Astrocyte (in vitro differentiated cells and primary cell): ENCODE measurements around the gene SLC35G3. TPM values are rescaled to one million over a fixed set of nuclear protein-coding genes. Genes with fewer than 3 reads are reported as not detected.

Experiments used
- DNase-seq: peaks from one replicate; pipeline ENCODE4 v3.0.0-alpha.2; 2010; ENCODE audit warnings: low read depth
- FAIRE-seq: peaks from 2 replicates; lab custom pipeline; 2011; peaks lifted over from hg19 to GRCh38; lab: Jason Lieb, UNC
- H2AFZ ChIP-seq: 2 replicates; pipeline ENCODE4 v1.6.0; 2012; ENCODE audit warnings: low read depth, low read length, inconsistent platforms
- H3K27ac ChIP-seq: 2 replicates; pipeline ENCODE4 v1.5.1; 2011; ENCODE audit warnings: low read depth, low read length, inconsistent platforms
- H3K27me3 ChIP-seq: 2 replicates; pipeline ENCODE4 v1.6.0; 2011; ENCODE audit warnings: low read length, inconsistent platforms; ENCODE audit not compliant: insufficient read depth
- H3K36me3 ChIP-seq: 2 replicates; pipeline ENCODE4 v1.5.1; 2011; ENCODE audit warnings: low read length, inconsistent platforms; ENCODE audit not compliant: insufficient read depth
- H3K4me1 ChIP-seq: 2 replicates; pipeline ENCODE4 v1.5.1; 2011; ENCODE audit warnings: low read length, inconsistent platforms; ENCODE audit not compliant: insufficient read depth
- H3K4me2 ChIP-seq: 2 replicates; pipeline ENCODE4 v1.6.0; 2012; ENCODE audit warnings: low read length, inconsistent platforms
- H3K4me3 ChIP-seq: 2 replicates; pipeline ENCODE4 v1.5.1; 2011; ENCODE audit warnings: low read depth, mild to moderate bottlenecking, low read length, inconsistent platforms; ENCODE audit not compliant: insufficient read depth
- H3K79me2 ChIP-seq: 2 replicates; pipeline ENCODE4 v1.6.0; 2012; ENCODE audit warnings: mild to moderate bottlenecking, low read length, inconsistent platforms; ENCODE audit not compliant: insufficient read depth
- H3K9ac ChIP-seq: 2 replicates; pipeline ENCODE4 v1.6.0; 2012; ENCODE audit warnings: mild to moderate bottlenecking, low read length, inconsistent platforms
- H3K9me3 ChIP-seq: 2 replicates; pipeline ENCODE4 v1.5.1; 2012; ENCODE audit warnings: low read depth, mild to moderate bottlenecking, low read length, inconsistent platforms; ENCODE audit not compliant: insufficient read depth
- H4K20me1 ChIP-seq: 2 replicates; pipeline ENCODE4 v1.6.0; 2012; ENCODE audit warnings: low read length, inconsistent platforms; ENCODE audit not compliant: insufficient read depth
- H3K27ac Mint-ChIP-seq: one replicate; pipeline ENCODE4 v1.8.0; 2021; ENCODE audit warnings: mild to moderate bottlenecking, mixed read lengths; ENCODE audit not compliant: unreplicated experiment
- H3K27me3 Mint-ChIP-seq: one replicate; pipeline ENCODE4 v1.8.0; 2021; ENCODE audit warnings: low read depth, mixed read lengths; ENCODE audit not compliant: unreplicated experiment
- H3K36me3 Mint-ChIP-seq: one replicate; pipeline ENCODE4 v1.8.0; 2021; ENCODE audit warnings: low read depth, mixed read lengths; ENCODE audit not compliant: unreplicated experiment
- H3K4me1 Mint-ChIP-seq: one replicate; pipeline ENCODE4 v1.8.0; 2021; ENCODE audit warnings: low read depth, mixed read lengths; ENCODE audit not compliant: unreplicated experiment
- H3K4me3 Mint-ChIP-seq: one replicate; pipeline ENCODE4 v1.8.0; 2021; ENCODE audit warnings: mild to moderate bottlenecking, moderate library complexity, mixed read lengths; ENCODE audit not compliant: unreplicated experiment
- H3K9me3 Mint-ChIP-seq: one replicate; pipeline ENCODE4 v1.8.0; 2021; ENCODE audit warnings: mild to moderate bottlenecking, mixed read lengths; ENCODE audit not compliant: unreplicated experiment
- CTCF ChIP-seq: IDR thresholded peaks from 2 replicates; pipeline ENCODE4 v1.5.1; 2011; ENCODE audit warnings: low read depth, mild to moderate bottlenecking, inconsistent platforms, low read length, moderate library complexity; ENCODE audit not compliant: insufficient read depth
- EZH2 ChIP-seq: IDR thresholded peaks from 2 replicates; pipeline ENCODE4 v1.6.1; 2012; ENCODE audit warnings: mild to moderate bottlenecking, low read length, inconsistent platforms; ENCODE audit not compliant: insufficient read depth
- total RNA-seq: library from RNA; stranded (reverse); gene quantifications from 2 replicates; pipeline ENCODE4 v1.2.1, GENCODE V29; 2021

The SLC35G3 gene
- total RNA-seq, 1 donor from 2014 or later: not detected

- no peaks in the 10 kb centered on the region for H3K36me3 ChIP-seq
- Mint-ChIP-seq H3K9me3 (no peaks in the 10 kb centered on the region), H3K27ac (no peak overlapping the region), H3K27me3 (peaks cover 15% of the 10 kb centered on the region), H3K4me1 (peaks cover 5% of the 10 kb centered on the region), H3K36me3 (no peaks in the 10 kb centered on the region), H3K4me3 (no peak overlapping the region)
- no peak overlapping the region for H3K27ac ChIP-seq
- no peak for DNase-seq
- H3K79me2 ChIP-seq: no peaks in the 10 kb centered on the region
- no peak overlapping the region for H2AFZ ChIP-seq
- no peak overlapping the region for H3K9ac ChIP-seq
- H3K27me3 ChIP-seq: peaks cover 6% of the 10 kb centered on the region
- no peaks in the 10 kb centered on the region for H3K4me1 ChIP-seq
- no peaks in the 10 kb centered on the region for H4K20me1 ChIP-seq
- TF ChIP-seq EZH2 (no peak), CTCF (no peak)
- H3K4me2 ChIP-seq: no peak overlapping the region
- no peaks in the 10 kb centered on the region for H3K9me3 ChIP-seq
- H3K4me3 ChIP-seq: no peak overlapping the region
- FAIRE-seq: no peak
Measured at GRCh38 chr17:35164716-35165115, 29.5 kb downstream of the SLC35G3 start.

DNA sequence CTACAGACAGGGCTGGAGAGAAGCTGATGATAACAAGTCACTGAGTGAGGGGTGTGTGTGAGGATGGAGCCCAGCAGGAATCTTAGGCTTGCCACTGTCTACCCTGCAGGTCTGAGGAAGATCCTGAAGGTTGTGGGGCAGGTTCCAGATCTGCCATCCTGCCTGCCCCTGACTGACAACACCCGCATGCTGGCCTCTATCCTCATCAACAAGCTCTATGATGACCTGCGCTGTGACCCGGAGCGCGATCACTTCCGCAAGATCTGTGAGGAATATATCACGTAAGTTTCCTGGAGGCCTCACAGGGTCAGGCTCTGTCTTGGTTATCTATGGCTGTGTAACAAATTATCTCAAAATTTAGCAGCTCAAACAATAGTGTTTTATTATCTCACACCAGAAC, 30.3 kb downstream of the SLC35G3 start:
- Histone ChIP-seq H3K27ac (no peak overlapping the region), H3K4me2 (no peak overlapping the region), H3K4me1 (no peaks in the 10 kb centered on the region), H3K4me3 (no peak overlapping the region), H3K9me3 (no peaks in the 10 kb centered on the region), H4K20me1 (no peaks in the 10 kb centered on the region), H3K9ac (no peak overlapping the region), H3K27me3 (peaks cover 6% of the 10 kb centered on the region), H2AFZ (no peak overlapping the region), H3K36me3 (no peaks in the 10 kb centered on the region), H3K79me2 (no peaks in the 10 kb centered on the region)
- Mint-ChIP-seq H3K27me3 (peaks cover 15% of the 10 kb centered on the region), H3K36me3 (no peaks in the 10 kb centered on the region), H3K4me1 (peaks cover 5% of the 10 kb centered on the region), H3K4me3 (no peak overlapping the region), H3K27ac (no peak overlapping the region), H3K9me3 (no peaks in the 10 kb centered on the region)
- TF ChIP-seq CTCF: no peak
- TF ChIP-seq EZH2: no peak
- FAIRE-seq (no peak), DNase-seq (no peak)

- Mint-ChIP-seq H3K36me3 (no peaks in the 10 kb centered on the region), H3K27ac (no peak overlapping the region), H3K4me1 (peaks cover 5% of the 10 kb centered on the region), H3K9me3 (no peaks in the 10 kb centered on the region), H3K4me3 (no peak overlapping the region), H3K27me3 (peaks cover 15% of the 10 kb centered on the region)
- DNase-seq (no peak), FAIRE-seq (no peak)
- Histone ChIP-seq H3K36me3 (no peaks in the 10 kb centered on the region), H3K27ac (no peak overlapping the region), H3K4me2 (no peak overlapping the region), H3K27me3 (peaks cover 7% of the 10 kb centered on the region), H4K20me1 (no peaks in the 10 kb centered on the region), H3K9me3 (no peaks in the 10 kb centered on the region), H3K4me3 (no peak overlapping the region), H3K4me1 (no peaks in the 10 kb centered on the region), H2AFZ (no peak overlapping the region), H3K9ac (no peak overlapping the region), H3K79me2 (no peaks in the 10 kb centered on the region)
- TF ChIP-seq EZH2: no peak
- TF ChIP-seq CTCF: no peak
Measured at GRCh38 chr17:35162755-35163154, 31.4 kb downstream of the SLC35G3 start.
